ENCODE measurements around the gene GAB4. TPM values are rescaled to one million over a fixed set of nuclear protein-coding genes. Genes with fewer than 3 reads are reported as not detected.

Gene GAB4
- total and polyA plus RNA-seq, 2 donors (not counting 3 experiments of a cell fraction or from before 2014, with no cell fraction given): not detected

GRCh38 chr22:16967453-16968217, 40.4 kb downstream of the GAB4 start:
- no peak for TF ChIP-seq CTCF (IDR thresholded peaks at IDR 0.05; ENCODE audit: extremely low read depth in 1 of 2, insufficient read depth in 1 of 2, low read depth in 1 of 2, low read length in 2 of 2)
- no peak for TF ChIP-seq JUN (IDR thresholded peaks at IDR 0.05; ENCODE audit: borderline replicate concordance, insufficient read depth, insufficient read length, low read depth)
- TF ChIP-seq POLR2A (IDR thresholded peaks at IDR 0.05; ENCODE audit: low read depth, low read length): no peak
- no peak for TF ChIP-seq FOS (IDR thresholded peaks at IDR 0.05; ENCODE audit: borderline replicate concordance, insufficient read depth, low read length)
- TF ChIP-seq MYC (IDR thresholded peaks at IDR 0.05; ENCODE audit: low read depth, low read length): no peak
- no peak for TF ChIP-seq MAX (IDR thresholded peaks at IDR 0.05; ENCODE audit: insufficient read depth, insufficient read length)
- TF ChIP-seq POLR2AphosphoS5 (IDR thresholded peaks at IDR 0.05; ENCODE audit: insufficient read depth, low read depth, low read length): no peak
- TF ChIP-seq EZH2 (IDR thresholded peaks at IDR 0.05; ENCODE audit: borderline replicate concordance, low read depth, low read length, severe bottlenecking): no peak
- no peak for TF ChIP-seq GATA2 (IDR thresholded peaks at IDR 0.05; ENCODE audit: insufficient read depth, insufficient read length, low read depth, low read length)
- no peak overlapping the region for H3K27ac ChIP-seq (ENCODE audit: insufficient read depth, low read depth, low read length)
- H3K4me2 ChIP-seq (ENCODE audit: insufficient read depth, low read length): no peak overlapping the region
- no peaks in the 10 kb centered on the region for H3K4me1 ChIP-seq (ENCODE audit: control insufficient read depth, extremely low read depth, insufficient read depth, low read length)
- dilution Hi-C loops (cut with MboI; ENCODE audit: extremely low pct_ligation_motif_present, low sequenced_read_pairs) (no loop called here), intact Hi-C loops (cut with micrococcal nuclease) (no loop called here)
- no peaks in the 10 kb centered on the region for H3K9me1 ChIP-seq (replicated peaks; ENCODE audit: control insufficient read depth, extremely low read depth, insufficient read depth, low read length)
- no peak overlapping the region for H3K9ac ChIP-seq (replicated peaks; ENCODE audit: extremely low read depth, insufficient read depth, low read length)
- BruUV-seq (replicated peaks): no TSS peak
- no peak for DNase-seq (ENCODE audit: low read depth, low spot score)
- H3K9me3 ChIP-seq (replicated peaks; ENCODE audit: control insufficient read depth, insufficient read depth, low read length): peaks cover 3% of the 10 kb centered on the region
- H2AFZ ChIP-seq (ENCODE audit: low read depth, low read length): no peak overlapping the region
- H3K27me3 ChIP-seq (ENCODE audit: control insufficient read depth in 2 of 2, insufficient read depth in 2 of 2, low read length in 2 of 2): no peaks in the 10 kb centered on the region
- no peaks in the 10 kb centered on the region for H3K79me2 ChIP-seq (ENCODE audit: control insufficient read depth, insufficient read depth, low read length)
- no peak overlapping the region for H3K4me3 ChIP-seq (replicated peaks in 1 of 3; ENCODE audit: insufficient read depth in 1 of 3, low read depth in 1 of 3, low read length in 3 of 3)
- ChIA-PET POLR2A (no interaction called here), CTCF (no interaction called here)
- H3K36me3 ChIP-seq (ENCODE audit: control insufficient read depth in 2 of 2, extremely low read depth in 1 of 2, insufficient read depth in 2 of 2, low read length in 2 of 2): no peaks in the 10 kb centered on the region
- FAIRE-seq: no peak
- no peaks in the 10 kb centered on the region for H4K20me1 ChIP-seq (replicated peaks; ENCODE audit: control insufficient read depth, extremely low read depth, insufficient read depth, low read length)
